Large intestine (tissue), 12 donors: ENCODE measurements around the gene SMARCA1. TPM values are rescaled to one million over a fixed set of nuclear protein-coding genes. Genes with fewer than 3 reads are reported as not detected.
"Not testable (repeated sequence)": the region's sequence is repeated elsewhere in the genome, so short reads cannot be mapped to it uniquely, and the experiment has no call there.

Experiments
- DNase-seq, 2 donors: peaks; one replicate each; pipeline versions ENCODE4 v3.0.0 to v3.0.0-alpha.2; 2013
- H3K27ac ChIP-seq: one replicate; pipeline ENCODE4 v1.5.1; 2013; ENCODE audit warnings: low read length
- H3K27me3 ChIP-seq: 2 replicates; pipeline ENCODE4 v1.6.1; 2013; ENCODE audit warnings: low read length; ENCODE audit not compliant: control insufficient read depth, insufficient read depth
- H3K36me3 ChIP-seq: 2 replicates; pipeline ENCODE4 v1.6.1; 2013; ENCODE audit warnings: low read length; ENCODE audit not compliant: control insufficient read depth, insufficient read depth
- H3K4me1 ChIP-seq: one replicate; pipeline ENCODE4 v1.6.1; 2013; ENCODE audit warnings: low read length; ENCODE audit not compliant: control insufficient read depth, insufficient read depth
- H3K4me3 ChIP-seq: one replicate; pipeline ENCODE4 v1.5.1; 2013; ENCODE audit warnings: low read length
- H3K9me3 ChIP-seq: one replicate; pipeline ENCODE4 v1.6.1; 2013; ENCODE audit warnings: mild to moderate bottlenecking, low read depth, low read length, moderate library complexity; ENCODE audit not compliant: control insufficient read depth
- WGBS: methylation state at CpG from one replicate; pipeline ENCODE4 v1.1.5; 2013; ENCODE audit warnings: low lambda C conversion rate; ENCODE audit not compliant: insufficient coverage; 5-methylcytosine and 5-hydroxymethylcytosine counted together
- long read RNA-seq, 11 donors: transcript quantifications; one replicate each; lab custom pipeline, GENCODE V29; 2026
- polyA plus RNA-seq: library from polyadenylated mRNA; unstranded; fragments of 120-200 nt; gene quantifications from one replicate; pipeline ENCODE4 v1.2.1, GENCODE V29; 2013

The SMARCA1 gene, protein sequence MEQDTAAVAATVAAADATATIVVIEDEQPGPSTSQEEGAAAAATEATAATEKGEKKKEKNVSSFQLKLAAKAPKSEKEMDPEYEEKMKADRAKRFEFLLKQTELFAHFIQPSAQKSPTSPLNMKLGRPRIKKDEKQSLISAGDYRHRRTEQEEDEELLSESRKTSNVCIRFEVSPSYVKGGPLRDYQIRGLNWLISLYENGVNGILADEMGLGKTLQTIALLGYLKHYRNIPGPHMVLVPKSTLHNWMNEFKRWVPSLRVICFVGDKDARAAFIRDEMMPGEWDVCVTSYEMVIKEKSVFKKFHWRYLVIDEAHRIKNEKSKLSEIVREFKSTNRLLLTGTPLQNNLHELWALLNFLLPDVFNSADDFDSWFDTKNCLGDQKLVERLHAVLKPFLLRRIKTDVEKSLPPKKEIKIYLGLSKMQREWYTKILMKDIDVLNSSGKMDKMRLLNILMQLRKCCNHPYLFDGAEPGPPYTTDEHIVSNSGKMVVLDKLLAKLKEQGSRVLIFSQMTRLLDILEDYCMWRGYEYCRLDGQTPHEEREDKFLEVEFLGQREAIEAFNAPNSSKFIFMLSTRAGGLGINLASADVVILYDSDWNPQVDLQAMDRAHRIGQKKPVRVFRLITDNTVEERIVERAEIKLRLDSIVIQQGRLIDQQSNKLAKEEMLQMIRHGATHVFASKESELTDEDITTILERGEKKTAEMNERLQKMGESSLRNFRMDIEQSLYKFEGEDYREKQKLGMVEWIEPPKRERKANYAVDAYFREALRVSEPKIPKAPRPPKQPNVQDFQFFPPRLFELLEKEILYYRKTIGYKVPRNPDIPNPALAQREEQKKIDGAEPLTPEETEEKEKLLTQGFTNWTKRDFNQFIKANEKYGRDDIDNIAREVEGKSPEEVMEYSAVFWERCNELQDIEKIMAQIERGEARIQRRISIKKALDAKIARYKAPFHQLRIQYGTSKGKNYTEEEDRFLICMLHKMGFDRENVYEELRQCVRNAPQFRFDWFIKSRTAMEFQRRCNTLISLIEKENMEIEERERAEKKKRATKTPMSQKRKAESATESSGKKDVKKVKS
- polyA plus RNA-seq = 43.9 TPM
- long read RNA-seq, donor 1, partial matches to known transcripts = 0 of 2 reads
- long read RNA-seq, donor 1, other reads (novel, unspliced or antisense) = 0 of 2 reads
- long read RNA-seq, donor 2, partial matches to known transcripts = 6 of 12 reads
- long read RNA-seq, donor 2, other reads (novel, unspliced or antisense) = 0 of 12 reads
- long read RNA-seq, donor 3, partial matches to known transcripts = 0 of 1 reads
- long read RNA-seq, donor 3, other reads (novel, unspliced or antisense) = 0 of 1 reads
- long read RNA-seq, donor 4 = 0 reads
- long read RNA-seq, donor 5, partial matches to known transcripts = 0 of 1 reads
- long read RNA-seq, donor 5, other reads (novel, unspliced or antisense) = 0 of 1 reads
- long read RNA-seq, donor 6, partial matches to known transcripts = 0 of 2 reads
- long read RNA-seq, donor 6, other reads (novel, unspliced or antisense) = 0 of 2 reads
- long read RNA-seq, donor 7, partial matches to known transcripts = 6 of 6 reads
- long read RNA-seq, donor 7, other reads (novel, unspliced or antisense) = 0 of 6 reads
- long read RNA-seq, donor 8, partial matches to known transcripts = 8 of 8 reads
- long read RNA-seq, donor 8, other reads (novel, unspliced or antisense) = 0 of 8 reads
- long read RNA-seq, donor 9, partial matches to known transcripts = 0 of 2 reads
- long read RNA-seq, donor 9, other reads (novel, unspliced or antisense) = 0 of 2 reads
- long read RNA-seq, donor 10, partial matches to known transcripts = 0 of 4 reads
- long read RNA-seq, donor 10, other reads (novel, unspliced or antisense) = 0 of 4 reads
- long read RNA-seq, donor 11, partial matches to known transcripts = 0 of 1 reads
- long read RNA-seq, donor 11, other reads (novel, unspliced or antisense) = 0 of 1 reads

DNA sequence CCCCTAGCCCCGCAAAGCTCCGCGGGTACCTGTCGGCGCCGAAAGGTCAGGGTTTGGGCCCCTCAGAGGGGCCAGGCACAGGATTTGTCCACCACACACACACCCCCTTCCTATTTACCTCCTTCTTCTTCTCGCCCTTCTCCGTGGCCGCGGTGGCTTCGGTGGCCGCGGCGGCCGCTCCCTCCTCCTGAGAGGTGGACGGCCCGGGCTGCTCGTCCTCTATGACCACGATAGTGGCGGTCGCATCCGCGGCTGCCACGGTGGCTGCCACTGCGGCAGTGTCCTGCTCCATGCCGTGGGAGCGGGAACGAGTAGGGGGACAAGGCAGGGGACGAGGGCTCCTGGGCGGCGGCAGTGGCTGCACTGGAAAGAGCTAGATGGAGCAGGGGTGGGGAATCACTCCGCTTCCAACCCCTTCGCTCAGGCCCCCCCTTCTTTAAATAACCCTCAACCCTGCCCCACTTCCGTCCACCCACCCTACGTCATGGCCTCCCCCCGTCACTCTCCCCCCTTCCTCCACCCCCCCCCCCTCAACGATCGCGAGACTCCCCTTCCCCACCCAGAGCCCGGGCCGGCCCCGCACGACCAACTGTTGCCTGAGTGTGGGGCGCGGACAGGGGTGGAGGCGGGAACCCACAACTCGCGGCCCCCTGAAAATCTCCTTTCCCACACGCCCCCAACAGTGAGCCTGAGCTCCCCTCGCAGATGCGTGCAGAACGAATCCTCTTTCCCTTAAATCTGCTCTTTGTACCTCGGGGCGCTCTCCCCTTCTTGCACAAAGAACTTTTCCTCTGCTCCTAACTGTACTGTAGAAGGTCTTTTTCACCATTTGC lies at the start of gene SMARCA1:
Gene SMARCA1, minus strand, starts transcription at position 412 of the 833 bp plus-strand sequence. Its CDS starts 120 bp downstream, at position 292.
- no peaks in the 10 kb centered on the region for H3K36me3 ChIP-seq
- WGBS = no CpG with 5 or more reads among the region's 54 CpGs
- H3K27ac ChIP-seq = peak within 1 kb of the TSS; percentile 88
- DNase-seq = peak; percentile 49 to 59
- no peaks in the 10 kb centered on the region for H3K27me3 ChIP-seq
- H3K4me3 ChIP-seq = peak within 1 kb of the TSS; percentile 89
- no peaks in the 10 kb centered on the region for H3K9me3 ChIP-seq
- H3K4me1 ChIP-seq = peaks cover 3% of the 10 kb centered on the region

DNA sequence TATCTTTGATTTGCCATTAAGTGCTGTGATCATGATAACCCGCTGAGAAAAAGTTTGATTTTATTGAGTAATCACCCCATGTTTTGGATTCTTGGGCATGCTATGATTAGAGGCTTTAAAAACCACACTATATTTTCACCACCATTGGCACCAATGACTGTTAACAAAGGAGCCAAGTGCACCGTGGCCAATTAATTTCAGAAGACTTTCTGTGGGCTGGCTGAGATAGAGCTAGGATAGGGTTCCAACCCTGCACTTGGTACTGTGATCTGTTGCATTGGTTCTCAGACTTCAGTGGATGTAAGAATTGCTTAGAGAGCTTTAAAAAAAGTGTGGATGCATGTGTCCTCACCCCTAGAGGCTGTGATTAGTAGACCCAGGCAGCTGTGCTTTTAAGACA lies 49.1 kb upstream of the SMARCA1 start:
- Histone ChIP-seq H3K4me1 (no peaks in the 10 kb centered on the region), H3K4me3 (no peak overlapping the region), H3K27ac (no peak overlapping the region), H3K27me3 (no peaks in the 10 kb centered on the region), H3K36me3 (peaks cover 40% of the 10 kb centered on the region), H3K9me3 (no peaks in the 10 kb centered on the region)
- no CpG with 5 or more reads among the region's 2 CpGs for WGBS
- no peak for DNase-seq

DNA sequence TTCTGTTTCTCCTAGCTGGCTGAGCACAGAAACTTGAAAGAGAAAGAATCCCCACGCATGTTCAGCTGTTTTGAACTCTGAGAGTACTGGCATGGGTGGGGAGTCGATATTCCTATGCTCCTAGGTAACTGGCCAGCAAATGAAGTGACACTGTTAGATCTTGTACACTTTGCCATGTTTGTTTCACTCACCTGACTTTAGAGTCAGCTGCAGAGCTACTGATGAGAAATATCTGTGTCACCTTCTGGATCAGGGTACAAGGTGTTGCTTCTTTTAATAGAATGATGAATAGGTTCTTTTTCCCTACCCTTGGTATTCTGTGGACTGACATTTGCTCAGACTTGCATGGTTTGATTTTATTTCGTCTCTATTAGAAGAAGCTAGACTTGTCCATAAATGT lies 45.1 kb upstream of the SMARCA1 start:
- Histone ChIP-seq H3K4me1 (no peaks in the 10 kb centered on the region), H3K4me3 (no peak overlapping the region), H3K36me3 (peaks cover 24% of the 10 kb centered on the region), H3K9me3 (no peaks in the 10 kb centered on the region), H3K27ac (no peak overlapping the region), H3K27me3 (no peaks in the 10 kb centered on the region)
- DNase-seq = no peak
- WGBS = no CpG with 5 or more reads among the region's 3 CpGs

DNA sequence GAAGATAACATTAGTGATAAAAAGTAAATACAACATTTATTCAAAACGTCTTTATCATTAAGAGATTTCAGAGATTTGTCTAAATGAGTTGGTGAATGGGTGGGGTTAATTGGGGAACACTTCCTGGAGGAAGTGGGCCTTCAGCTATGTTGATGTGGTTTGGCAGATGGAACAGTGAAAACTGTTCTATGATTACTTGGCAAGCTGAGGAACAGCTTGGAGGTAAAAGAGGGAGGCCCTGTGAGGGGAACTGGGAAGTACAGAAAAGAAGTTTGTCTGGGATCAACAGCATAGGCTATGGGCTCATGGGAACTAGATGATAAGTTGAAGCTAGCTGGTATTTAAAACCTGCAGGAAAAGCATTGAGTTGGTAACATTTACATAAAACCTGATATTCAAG lies 42.8 kb upstream of the SMARCA1 start:
- no peak overlapping the region for H3K4me3 ChIP-seq
- DNase-seq = peak in 1 of 2 donors; percentile 2
- no peaks in the 10 kb centered on the region for H3K4me1 ChIP-seq
- H3K36me3 ChIP-seq = peaks cover 31% of the 10 kb centered on the region
- H3K27ac ChIP-seq = no peak overlapping the region
- no peaks in the 10 kb centered on the region for H3K27me3 ChIP-seq
- H3K9me3 ChIP-seq = no peaks in the 10 kb centered on the region
- no CpG with 5 or more reads among the region's 1 CpG for WGBS

DNA sequence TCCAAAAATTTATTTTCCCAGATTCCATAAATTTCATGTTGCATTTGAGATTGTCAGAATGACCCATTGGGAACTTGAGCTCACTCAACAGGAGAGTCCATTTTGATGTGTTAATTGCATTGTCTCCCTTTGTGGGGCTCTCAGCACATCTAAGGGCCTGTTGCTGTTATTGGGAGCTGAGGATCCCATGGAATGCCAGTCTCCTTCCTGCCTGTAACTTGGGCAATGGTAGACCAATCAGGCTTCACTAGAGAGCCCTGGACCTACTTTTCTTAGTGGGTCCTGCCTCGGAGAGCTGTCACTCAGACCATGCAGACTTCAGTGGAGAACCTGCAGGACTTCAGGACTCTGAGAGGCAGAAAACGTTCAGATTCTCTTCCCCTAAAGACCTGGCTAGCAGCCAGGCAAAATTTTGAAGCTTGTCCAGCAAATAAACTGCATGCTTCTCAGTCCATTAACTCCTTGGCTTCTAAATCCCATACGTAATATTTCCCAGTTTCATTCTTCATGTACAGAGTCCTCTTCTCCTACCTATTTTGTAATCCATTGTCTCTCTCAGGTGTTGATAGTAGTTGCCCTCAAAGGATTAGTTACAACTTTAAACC lies 41.9 kb upstream of the SMARCA1 start:
- 40% methylated on average over 1 of the region's 3 CpGs for WGBS
- H3K4me3 ChIP-seq = no peak overlapping the region
- no peak overlapping the region for H3K27ac ChIP-seq
- peak in 1 of 2 donors; percentile 9 for DNase-seq
- H3K9me3 ChIP-seq = no peaks in the 10 kb centered on the region
- no peaks in the 10 kb centered on the region for H3K4me1 ChIP-seq
- no peaks in the 10 kb centered on the region for H3K27me3 ChIP-seq
- peaks cover 27% of the 10 kb centered on the region for H3K36me3 ChIP-seq

DNA sequence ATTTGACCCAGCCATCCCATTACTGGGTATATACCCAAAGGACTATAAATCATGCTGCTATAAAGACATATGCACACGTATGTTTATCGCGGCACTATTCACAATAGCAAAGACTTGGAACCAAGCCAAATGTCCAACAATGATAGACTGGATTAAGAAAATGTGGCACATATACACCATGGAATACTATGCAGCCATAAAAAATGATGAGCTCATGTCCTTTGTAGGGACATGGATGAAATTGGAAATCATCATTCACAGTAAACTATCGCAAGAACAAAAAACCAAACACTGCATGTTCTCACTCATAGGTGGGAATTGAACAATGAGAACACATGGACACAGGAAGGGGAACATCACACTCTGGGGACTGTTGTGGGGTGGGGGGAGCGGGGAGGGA lies 41.1 kb upstream of the SMARCA1 start:
- not testable (repeated sequence) for H3K4me1 ChIP-seq, H3K4me3 ChIP-seq, H3K27me3 ChIP-seq, DNase-seq, H3K9me3 ChIP-seq, H3K27ac ChIP-seq
- H3K36me3 ChIP-seq = peaks cover 26% of the 10 kb centered on the region
- WGBS = no CpG with 5 or more reads among the region's 5 CpGs

DNA sequence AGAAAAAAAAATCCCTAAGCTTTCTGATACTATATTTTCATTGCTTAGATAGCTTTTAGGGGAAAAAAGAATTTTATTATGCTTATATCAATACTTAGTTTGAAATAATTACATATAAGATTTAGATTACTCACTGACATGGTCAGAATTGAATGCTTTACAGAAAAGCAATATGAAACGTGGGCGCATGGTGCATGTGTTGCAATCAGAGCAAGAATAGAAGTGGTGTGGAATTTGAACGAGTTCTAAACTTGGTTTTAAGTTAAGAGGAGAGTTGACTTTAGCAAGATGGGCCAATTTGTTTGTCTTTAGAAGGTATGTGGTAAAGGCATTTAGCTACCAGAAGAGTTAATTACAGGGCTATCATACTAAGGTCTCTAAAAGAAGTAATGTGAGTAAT lies 38.2 kb upstream of the SMARCA1 start:
- Histone ChIP-seq H3K27ac (no peak overlapping the region), H3K27me3 (no peaks in the 10 kb centered on the region), H3K4me1 (no peaks in the 10 kb centered on the region), H3K4me3 (no peak overlapping the region), H3K9me3 (no peaks in the 10 kb centered on the region), H3K36me3 (peaks cover 27% of the 10 kb centered on the region)
- no peak for DNase-seq
- no CpG with 5 or more reads among the region's 3 CpGs for WGBS

DNA sequence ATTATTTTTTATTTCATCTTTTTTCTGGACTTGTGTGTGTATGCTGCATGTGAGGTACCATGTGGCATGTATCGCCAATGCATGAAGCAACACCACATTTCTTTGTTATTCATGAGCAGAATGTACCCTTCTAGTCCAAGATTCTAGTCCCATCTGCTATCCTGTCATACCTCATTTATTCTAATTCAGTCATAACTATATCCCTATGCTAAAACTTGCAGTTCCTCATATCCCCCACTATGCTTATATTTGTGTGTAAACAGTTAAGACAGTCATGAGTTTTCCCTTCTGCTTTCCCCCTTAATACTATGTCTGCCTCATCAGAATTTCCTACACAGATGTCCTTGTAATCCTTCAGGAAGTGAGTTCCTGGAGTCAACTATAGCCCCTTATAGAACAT lies 36.5 kb upstream of the SMARCA1 start:
- no CpG with 5 or more reads among the region's 1 CpG for WGBS
- H3K27me3 ChIP-seq = no peaks in the 10 kb centered on the region
- DNase-seq = no peak
- H3K36me3 ChIP-seq = peaks cover 27% of the 10 kb centered on the region
- no peak overlapping the region for H3K4me3 ChIP-seq
- H3K9me3 ChIP-seq = no peaks in the 10 kb centered on the region
- H3K4me1 ChIP-seq = no peaks in the 10 kb centered on the region
- H3K27ac ChIP-seq = no peak overlapping the region
